ENCODE results near the gene PARD3B. TPM values are rescaled to one million over a fixed set of nuclear protein-coding genes. Genes with fewer than 3 reads are reported as not detected.

The PARD3B gene
- total and polyA plus RNA-seq, 2 of the 4 experiments (the other 2 are of a cell fraction): 3.3 to 15.6 TPM

DNA sequence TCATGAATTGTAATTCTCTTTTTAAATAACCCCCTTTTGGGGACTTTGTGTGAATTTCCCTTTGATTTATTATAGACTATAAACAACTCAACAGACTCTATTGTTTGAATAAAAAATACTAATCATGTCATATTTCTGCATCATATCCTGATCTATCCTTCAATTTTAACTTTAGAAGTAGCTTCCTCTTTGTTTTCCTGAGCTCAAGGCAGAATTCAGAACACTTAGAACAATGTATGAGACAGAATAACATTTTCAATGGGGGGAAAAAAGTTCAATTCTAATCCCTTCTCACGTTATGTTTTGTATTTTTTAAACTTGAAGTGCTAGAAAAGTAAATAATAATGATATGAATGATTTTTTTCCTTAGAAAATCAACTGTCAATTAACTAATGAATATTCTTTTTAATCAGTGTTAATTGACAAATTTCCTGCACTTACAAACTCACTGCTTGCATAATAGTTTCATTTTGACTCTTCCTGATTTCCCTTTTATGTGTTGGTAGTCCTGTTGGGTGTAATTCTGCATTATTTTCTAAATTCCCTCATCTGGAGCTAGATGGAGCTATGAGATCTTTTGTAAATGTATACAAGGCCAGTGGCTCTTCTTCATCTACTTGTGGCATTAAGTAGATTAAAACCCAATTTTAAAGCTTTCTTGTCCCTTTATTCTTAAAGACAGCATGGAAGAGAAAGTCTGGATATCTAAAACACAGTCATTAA, 326.1 kb downstream of the PARD3B start:
- Histone ChIP-seq H4K8ac (ENCODE audit: low read depth in 2 of 2, low read length in 2 of 2) (no peak overlapping the region), H3K36me3 (ENCODE audit: control insufficient read depth, insufficient read depth, low read length) (no peaks in the 10 kb centered on the region), H3K9me1 (ENCODE audit: insufficient read depth, low read length) (peaks cover 6% of the 10 kb centered on the region; the same call in 1 of the 2 replicates), H3K4ac (ENCODE audit: low read depth, low read length) (no peak overlapping the region), H2AK9ac (replicated peaks; ENCODE audit: low read depth, low read length, poor library complexity) (no peak overlapping the region), H3K56ac (ENCODE audit: extremely low read depth, insufficient read depth, low read length) (no peak overlapping the region), H4K5ac (ENCODE audit: low read depth, low read length) (no peak overlapping the region), H2AFZ (replicated peaks; ENCODE audit: low read length, poor library complexity) (no peak overlapping the region), H3K4me3 (ENCODE audit: insufficient read depth, low read depth, low read length) (no peak overlapping the region), H3K14ac (replicated peaks; ENCODE audit: low read depth, low read length) (no peak overlapping the region), H2BK15ac (ENCODE audit: low read depth, low read length) (no peak overlapping the region), H3K4me1 (ENCODE audit: control insufficient read depth, insufficient read depth, low read length) (peaks cover 4% of the 10 kb centered on the region), H2BK5ac (ENCODE audit: low read depth, low read length, poor library complexity, severe bottlenecking) (no peak overlapping the region), H2BK20ac (ENCODE audit: low read depth, low read length) (no peak overlapping the region), H4K20me1 (ENCODE audit: insufficient read depth, low read length) (peaks cover 4% of the 10 kb centered on the region; the same call in 1 of the 2 replicates), H3K9ac (ENCODE audit: low read depth, low read length) (no peak overlapping the region), H3K27me3 (ENCODE audit: control insufficient read depth, insufficient read depth, low read length) (no peaks in the 10 kb centered on the region), H3K18ac (ENCODE audit: low read depth, low read length) (no peak overlapping the region), H3K23ac (ENCODE audit: low read depth, low read length) (no peak overlapping the region), H3K79me1 (ENCODE audit: low read depth in 1 of 2, low read length in 2 of 2) (peaks cover 7 to 19% of the 10 kb centered on the region in 2 experiments; a peak in 3 of 4 replicates), H3K9me3 (ENCODE audit: control insufficient read depth, insufficient read depth, low read length) (no peaks in the 10 kb centered on the region), H4K91ac (ENCODE audit: insufficient read depth, low read depth, low read length) (no peak overlapping the region), H2BK120ac (ENCODE audit: low read depth, low read length) (no peak overlapping the region), H3K4me2 (ENCODE audit: low read depth, low read length) (no peak overlapping the region), H2AK5ac (ENCODE audit: low read depth, low read length) (no peak overlapping the region), H3K27ac (ENCODE audit: insufficient read depth, low read length) (no peak overlapping the region)
- dilution Hi-C loops (cut with HindIII; ENCODE audit: low sequenced_read_pairs, unreplicated experiment): no loop called here
- no CpG with 5 or more reads among the region's 1 CpG for WGBS, 2 experiments (ENCODE audit: extremely low coverage in 2 of 2, insufficient read length in 1 of 2)
- in situ Hi-C loops (cut with MboI; ENCODE audit: low sequenced_read_pairs): loop anchor here (5.0 to 25.0 kb wide), 2 partner anchors 534 to 806 kb away; no protein-coding TSS in a partner anchor
- intact Hi-C loops (cut with micrococcal nuclease): loop anchor here (2.0 to 5.0 kb wide), 2 partner anchors 609 to 811 kb away; partner anchors contain the start of gene NRP2
- no TSS peak for BruUV-seq (replicated peaks)
- TF ChIP-seq, protein P1, sequence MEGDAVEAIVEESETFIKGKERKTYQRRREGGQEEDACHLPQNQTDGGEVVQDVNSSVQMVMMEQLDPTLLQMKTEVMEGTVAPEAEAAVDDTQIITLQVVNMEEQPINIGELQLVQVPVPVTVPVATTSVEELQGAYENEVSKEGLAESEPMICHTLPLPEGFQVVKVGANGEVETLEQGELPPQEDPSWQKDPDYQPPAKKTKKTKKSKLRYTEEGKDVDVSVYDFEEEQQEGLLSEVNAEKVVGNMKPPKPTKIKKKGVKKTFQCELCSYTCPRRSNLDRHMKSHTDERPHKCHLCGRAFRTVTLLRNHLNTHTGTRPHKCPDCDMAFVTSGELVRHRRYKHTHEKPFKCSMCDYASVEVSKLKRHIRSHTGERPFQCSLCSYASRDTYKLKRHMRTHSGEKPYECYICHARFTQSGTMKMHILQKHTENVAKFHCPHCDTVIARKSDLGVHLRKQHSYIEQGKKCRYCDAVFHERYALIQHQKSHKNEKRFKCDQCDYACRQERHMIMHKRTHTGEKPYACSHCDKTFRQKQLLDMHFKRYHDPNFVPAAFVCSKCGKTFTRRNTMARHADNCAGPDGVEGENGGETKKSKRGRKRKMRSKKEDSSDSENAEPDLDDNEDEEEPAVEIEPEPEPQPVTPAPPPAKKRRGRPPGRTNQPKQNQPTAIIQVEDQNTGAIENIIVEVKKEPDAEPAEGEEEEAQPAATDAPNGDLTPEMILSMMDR (conservative IDR thresholded peaks at IDR 0.05; ENCODE audit: low read depth, low read length): peak; percentile 61
- TF ChIP-seq CEBPB (IDR thresholded peaks at IDR 0.05; ENCODE audit: low read depth, low read length) (no peak), BHLHE40 (IDR thresholded peaks at IDR 0.05; ENCODE audit: low read depth, low read length) (no peak), RAD21 (IDR thresholded peaks at IDR 0.05; ENCODE audit: low read length) (peak; percentile 65), SMC3 (IDR thresholded peaks at IDR 0.05; ENCODE audit: low read depth, low read length) (peak; percentile 44; the same call in 1 of the 2 replicates), RCOR1 (IDR thresholded peaks at IDR 0.05; ENCODE audit: insufficient replicate concordance, low read length) (no peak), MAZ (IDR thresholded peaks at IDR 0.05; ENCODE audit: borderline replicate concordance, low read depth, low read length) (no peak)
- peak; percentile 64; the same call in 1 of the 2 replicates for ATAC-seq (ENCODE audit: low read depth)
- CTCF ChIA-PET: interaction anchor here (1.0 to 2.0 kb wide), 3 partner anchors 477 to 808 kb away, joined by 3 to 9 read pairs (median 3); no protein-coding TSS in a partner anchor
- POLR2A ChIA-PET (ENCODE audit: unreplicated experiment): no interaction called here
- DNase-seq: peak; percentile 69
